WTC11 (cell line): Measurements from ENCODE around the gene RBM7.

ENCODE experiments used
- AFF4 ChIP-seq: sonication (generic); formaldehyde crosslinking; IDR thresholded peaks from 2 replicates; pipeline ENCODE4 v1.8.1; 2023; ENCODE audit warnings: mild to moderate bottlenecking, missing genetic modification reagents, borderline replicate concordance
- CREB1 ChIP-seq: sonication (generic); formaldehyde crosslinking; IDR thresholded peaks from 2 replicates; pipeline ENCODE4 v1.8.0; 2023; ENCODE audit warnings: mild to moderate bottlenecking, missing genetic modification reagents
- CREM ChIP-seq: sonication (generic); formaldehyde crosslinking; IDR thresholded peaks from 2 replicates; pipeline ENCODE4 v1.8.1; 2022; ENCODE audit warnings: mild to moderate bottlenecking, missing genetic modification reagents, moderate library complexity
- CTCF ChIP-seq: fragments of 200-600 bp; IDR thresholded peaks from 2 replicates; pipeline ENCODE4 v1.8.0; 2022; ENCODE audit warnings: antibody characterized with exemption
- GABPB1 ChIP-seq: sonication (generic); formaldehyde crosslinking; IDR thresholded peaks from 2 replicates; pipeline ENCODE4 v1.8.1; 2023; ENCODE audit warnings: mild to moderate bottlenecking, missing genetic modification reagents
- IRF1 ChIP-seq: sonication (generic); formaldehyde crosslinking; IDR thresholded peaks from 2 replicates; pipeline ENCODE4 v1.8.0; 2023; ENCODE audit warnings: missing genetic modification reagents
- NR2C2 ChIP-seq: sonication (generic); formaldehyde crosslinking; IDR thresholded peaks from 2 replicates; pipeline ENCODE4 v1.8.0; 2022; ENCODE audit warnings: mild to moderate bottlenecking, missing genetic modification reagents
- SP1 ChIP-seq: sonication (generic); formaldehyde crosslinking; conservative IDR thresholded peaks from 2 replicates; pipeline ENCODE4 v1.8.1; 2022; ENCODE audit warnings: missing genetic modification reagents
- TEAD4 ChIP-seq: sonication (generic); formaldehyde crosslinking; IDR thresholded peaks from 2 replicates; pipeline ENCODE4 v1.8.0; 2022; ENCODE audit warnings: mild to moderate bottlenecking, missing genetic modification reagents
- ZNF138 ChIP-seq: sonication (generic); formaldehyde crosslinking; conservative IDR thresholded peaks from 2 replicates; pipeline ENCODE4 v1.8.1; 2022; ENCODE audit warnings: mild to moderate bottlenecking, moderate library complexity, missing genetic modification reagents
- TF ChIP-seq, protein P1 (sequence below): sonication (generic); formaldehyde crosslinking; IDR thresholded peaks from 2 replicates; pipeline ENCODE4 v1.8.0; 2022; ENCODE audit warnings: mild to moderate bottlenecking, missing genetic modification reagents
- TF ChIP-seq, protein P2 (sequence below): sonication (generic); formaldehyde crosslinking; IDR thresholded peaks from 2 replicates; pipeline ENCODE4 v1.8.1; 2022; ENCODE audit warnings: low read depth, mild to moderate bottlenecking, moderate library complexity, missing genetic modification reagents, borderline replicate concordance
- TF ChIP-seq, protein P3 (sequence below): sonication (generic); formaldehyde crosslinking; IDR thresholded peaks from 2 replicates; pipeline ENCODE4 v1.8.0; 2022; ENCODE audit warnings: mild to moderate bottlenecking, missing genetic modification reagents

- no peak for TF ChIP-seq CTCF
- TF ChIP-seq AFF4 (CRISPR knock-in tag) = no peak
- no peak for TF ChIP-seq TEAD4 (CRISPR knock-in tag)
- no peak for TF ChIP-seq IRF1 (CRISPR knock-in tag)
- no peak for TF ChIP-seq SP1
- no peak for TF ChIP-seq NR2C2
- no peak for TF ChIP-seq CREB1 (CRISPR knock-in tag)
- TF ChIP-seq CREM (CRISPR knock-in tag) = no peak
- TF ChIP-seq, protein P1, sequence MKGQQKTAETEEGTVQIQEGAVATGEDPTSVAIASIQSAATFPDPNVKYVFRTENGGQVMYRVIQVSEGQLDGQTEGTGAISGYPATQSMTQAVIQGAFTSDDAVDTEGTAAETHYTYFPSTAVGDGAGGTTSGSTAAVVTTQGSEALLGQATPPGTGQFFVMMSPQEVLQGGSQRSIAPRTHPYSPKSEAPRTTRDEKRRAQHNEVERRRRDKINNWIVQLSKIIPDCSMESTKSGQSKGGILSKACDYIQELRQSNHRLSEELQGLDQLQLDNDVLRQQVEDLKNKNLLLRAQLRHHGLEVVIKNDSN (CRISPR knock-in tag) = no peak
- TF ChIP-seq GABPB1 (CRISPR knock-in tag) = no peak
- no peak for TF ChIP-seq ZNF138 (CRISPR knock-in tag)
- TF ChIP-seq, protein P2, sequence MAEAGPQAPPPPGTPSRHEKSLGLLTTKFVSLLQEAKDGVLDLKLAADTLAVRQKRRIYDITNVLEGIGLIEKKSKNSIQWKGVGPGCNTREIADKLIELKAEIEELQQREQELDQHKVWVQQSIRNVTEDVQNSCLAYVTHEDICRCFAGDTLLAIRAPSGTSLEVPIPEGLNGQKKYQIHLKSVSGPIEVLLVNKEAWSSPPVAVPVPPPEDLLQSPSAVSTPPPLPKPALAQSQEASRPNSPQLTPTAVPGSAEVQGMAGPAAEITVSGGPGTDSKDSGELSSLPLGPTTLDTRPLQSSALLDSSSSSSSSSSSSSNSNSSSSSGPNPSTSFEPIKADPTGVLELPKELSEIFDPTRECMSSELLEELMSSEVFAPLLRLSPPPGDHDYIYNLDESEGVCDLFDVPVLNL (CRISPR knock-in tag) = no peak
- TF ChIP-seq, protein P3, sequence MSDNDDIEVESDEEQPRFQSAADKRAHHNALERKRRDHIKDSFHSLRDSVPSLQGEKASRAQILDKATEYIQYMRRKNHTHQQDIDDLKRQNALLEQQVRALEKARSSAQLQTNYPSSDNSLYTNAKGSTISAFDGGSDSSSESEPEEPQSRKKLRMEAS = no peak
Observed at GRCh38 chr11:114441921-114442320, 41.5 kb downstream of the RBM7 start.
